Measurements from ENCODE around the gene ENTREP1.
"Not testable (repeated sequence)": the region's sequence is repeated elsewhere in the genome, so short reads cannot be mapped to it uniquely, and the experiment has no call there.

ENTREP1 gene

GRCh38 chr9:69409936-69410335 lies 84.9 kb downstream of the ENTREP1 start:
- DNase-seq (ENCODE audit: low read depth in 4 of 4, low spot score in 1 of 4), result not testable (repeated sequence)

- DNase-seq (ENCODE audit: low read depth in 4 of 4, low spot score in 1 of 4), result no peak
These were observed 86.2 kb downstream of the ENTREP1 start for GRCh38 chr9:69411246-69411645.

GRCh38 chr9:69411931-69412740 lies 87.1 kb downstream of the ENTREP1 start:
- no peak for DNase-seq (ENCODE audit: low read depth in 4 of 4, low spot score in 1 of 4)

- no peak for DNase-seq (ENCODE audit: low read depth in 4 of 4, low spot score in 1 of 4)
These were observed 87.7 kb downstream of the ENTREP1 start for GRCh38 chr9:69412741-69413150.

GRCh38 chr9:69420611-69421270 lies 95.7 kb downstream of the ENTREP1 start:
- DNase-seq (ENCODE audit: low read depth in 4 of 4, low spot score in 1 of 4), result no peak

GRCh38 chr9:69421908-69422801 lies 97.1 kb downstream of the ENTREP1 start:
- peak; percentile 8 to 25 (median 16) for DNase-seq (ENCODE audit: low read depth in 4 of 4, low spot score in 1 of 4)

DNA sequence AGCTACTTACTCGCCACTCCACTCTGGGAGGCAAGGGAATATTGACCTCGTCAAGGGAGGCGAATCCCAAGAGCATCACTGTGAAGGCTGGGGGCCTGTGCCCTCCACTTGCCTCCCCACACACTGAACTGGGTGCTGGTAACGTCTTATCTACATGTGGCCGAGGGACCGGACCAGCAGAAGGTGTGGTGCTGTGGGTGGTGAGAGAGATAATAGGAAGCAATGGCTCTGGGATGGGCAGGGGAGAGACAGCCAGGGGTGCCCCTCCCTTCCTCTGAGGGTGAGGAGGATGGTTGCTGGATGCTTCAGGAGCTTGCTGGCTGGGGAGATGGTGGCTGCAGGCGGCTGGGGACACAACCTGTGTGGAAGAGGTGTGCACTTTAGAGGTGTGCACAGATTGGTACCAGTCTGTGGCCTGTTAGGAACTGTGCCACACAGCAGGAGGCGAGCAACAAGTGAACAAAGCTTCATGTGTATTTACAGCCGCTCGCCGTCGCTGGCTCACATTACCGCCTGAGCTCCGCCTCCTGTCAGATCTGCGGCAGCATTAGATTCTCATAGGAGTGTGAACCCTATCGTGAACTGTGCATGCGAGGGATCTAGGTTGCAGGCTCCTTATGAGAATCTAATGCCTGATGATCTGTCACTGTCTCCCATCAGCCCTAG lies 100.3 kb downstream of the ENTREP1 start:
- no peak for DNase-seq (ENCODE audit: low read depth in 4 of 4, low spot score in 1 of 4)

DNA sequence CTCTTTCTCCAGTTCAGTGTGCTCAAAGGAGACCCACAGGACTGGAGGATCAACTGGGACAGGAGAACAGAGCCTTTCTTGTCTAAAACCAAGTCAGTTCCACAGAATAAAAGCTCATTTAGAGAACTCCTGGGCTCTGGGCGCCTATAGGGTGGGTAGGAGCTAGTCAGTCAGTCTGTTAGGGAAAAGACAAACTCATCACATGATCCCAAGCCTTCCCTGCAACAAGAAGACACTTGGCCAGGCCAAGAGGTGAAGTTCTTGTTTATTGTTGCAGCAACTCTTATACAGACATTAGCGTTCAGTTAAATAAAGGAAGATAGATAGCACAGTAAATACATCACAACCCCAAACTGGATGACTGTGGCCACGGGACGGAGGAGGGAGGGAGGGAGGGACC lies 102.3 kb downstream of the ENTREP1 start:
- no peak for DNase-seq (ENCODE audit: low read depth in 4 of 4, low spot score in 1 of 4)

DNA sequence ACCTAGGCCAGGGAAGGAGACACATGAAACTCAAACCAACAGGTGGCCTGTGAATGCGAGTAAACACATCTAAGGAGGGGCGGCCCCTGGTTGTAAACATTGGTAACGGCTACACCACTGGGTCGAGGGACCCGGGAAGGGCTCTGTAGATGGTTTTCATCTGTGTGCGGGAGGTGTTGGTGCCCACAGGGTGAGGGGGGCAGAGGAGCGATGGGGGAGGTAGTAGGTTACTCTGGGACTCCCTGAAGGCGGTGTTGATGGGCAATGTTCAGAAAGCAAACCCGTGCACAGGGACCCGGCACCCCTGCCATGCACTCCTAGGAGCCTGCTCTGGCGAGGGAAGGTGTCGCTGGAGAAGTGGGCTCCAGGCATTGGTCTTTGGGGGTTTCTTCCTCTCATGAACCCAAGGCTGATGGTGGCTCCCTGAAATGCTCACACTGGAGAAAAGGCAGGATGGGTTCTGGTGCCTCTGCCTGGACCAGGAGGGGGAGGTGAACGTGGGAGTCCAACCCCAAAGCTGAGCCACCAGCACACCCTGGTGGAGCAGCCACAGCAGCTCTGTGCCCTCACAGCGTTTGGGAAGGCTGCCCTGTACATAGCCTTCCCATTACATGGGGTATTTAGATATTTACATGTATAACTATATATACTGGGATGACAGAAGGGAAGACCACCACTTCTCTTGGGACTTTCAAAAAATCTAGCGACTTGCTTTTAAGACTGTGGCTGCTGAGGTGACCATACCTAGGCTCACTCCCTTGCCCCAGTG lies 103.2 kb downstream of the ENTREP1 start:
- DNase-seq (ENCODE audit: low read depth in 4 of 4, low spot score in 1 of 4), result no peak

DNA sequence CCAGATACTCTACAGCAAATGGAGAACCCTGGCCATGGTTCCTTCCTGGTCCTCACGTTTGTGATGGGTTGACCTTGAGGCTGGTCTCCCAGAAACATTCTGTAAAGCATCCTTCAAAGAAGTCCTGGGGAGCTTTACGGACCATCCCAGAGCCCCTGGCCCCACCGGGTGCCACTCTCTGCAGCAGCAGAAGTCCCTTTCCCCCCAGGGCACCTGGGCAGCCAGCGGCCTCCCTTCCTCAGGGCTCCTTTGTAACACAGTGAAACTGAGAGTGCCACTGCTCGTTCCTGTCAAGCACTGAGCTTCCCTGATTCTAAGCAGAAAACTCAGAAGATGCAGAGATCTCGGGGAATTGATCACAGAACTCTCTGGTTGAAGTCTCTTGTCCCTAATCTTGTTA lies 104.3 kb downstream of the ENTREP1 start:
- no peak for DNase-seq (ENCODE audit: low read depth in 4 of 4, low spot score in 1 of 4)

DNA sequence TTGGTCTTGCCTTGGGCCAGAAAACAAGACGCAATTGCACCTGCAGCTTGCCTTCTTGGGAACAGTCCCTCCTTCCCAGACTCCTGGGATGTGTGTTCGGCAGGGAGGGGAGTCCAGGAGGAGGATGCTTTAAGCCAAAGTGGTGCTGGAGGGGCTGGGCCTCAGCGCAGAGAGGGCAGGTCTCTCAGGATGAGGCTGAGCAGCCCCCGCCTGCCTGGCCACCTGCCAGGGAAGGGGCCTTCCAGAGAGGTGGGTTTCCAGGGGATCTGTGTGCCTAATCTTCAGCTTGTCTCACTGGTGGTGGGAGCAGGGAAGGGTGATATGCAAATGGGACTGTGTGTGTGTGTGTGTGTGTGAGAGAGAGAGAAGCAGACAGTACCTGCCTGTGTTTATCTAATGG lies 105.2 kb downstream of the ENTREP1 start:
- no peak for DNase-seq (ENCODE audit: low read depth in 4 of 4, low spot score in 1 of 4)

DNA sequence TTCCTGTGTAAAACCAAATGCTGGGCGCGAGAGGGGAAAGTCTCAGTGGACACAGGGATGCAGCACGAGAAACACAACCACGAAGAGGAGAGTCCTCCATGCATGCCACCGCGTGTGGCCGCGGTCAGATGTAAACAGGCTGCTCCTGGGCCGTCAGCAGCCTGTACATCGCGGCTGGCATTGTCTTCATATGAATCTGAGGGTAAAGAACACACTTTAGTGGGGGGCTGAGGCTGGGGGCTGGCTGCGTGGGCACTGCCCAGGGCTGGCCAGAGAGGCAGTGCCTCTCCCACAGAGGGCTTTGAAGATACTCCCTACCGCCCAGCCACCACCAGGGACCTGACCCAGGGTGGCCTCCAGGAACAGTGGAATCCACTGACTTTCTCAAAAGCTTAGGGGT lies 106.2 kb downstream of the ENTREP1 start:
- no peak for DNase-seq (ENCODE audit: low read depth in 4 of 4, low spot score in 1 of 4)

DNA sequence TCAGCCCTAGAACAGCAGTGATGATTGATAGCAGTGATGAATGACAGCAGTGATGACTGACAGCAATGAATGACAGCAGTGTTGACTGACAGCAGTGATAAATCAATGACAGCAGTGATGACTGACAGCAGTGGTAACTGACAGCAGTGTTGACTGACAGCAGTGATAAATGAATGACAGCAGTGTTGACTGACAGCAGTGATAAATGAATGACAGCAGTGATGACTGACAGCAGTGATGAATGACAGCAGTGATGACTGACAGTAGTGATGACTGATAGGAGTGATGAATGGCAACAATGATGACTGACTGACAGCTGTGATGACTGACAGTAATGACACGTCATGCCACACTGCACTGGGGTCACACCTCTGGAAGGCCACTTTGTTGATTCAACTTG lies 106.8 kb downstream of the ENTREP1 start:
- no peak for DNase-seq (ENCODE audit: low read depth in 4 of 4, low spot score in 1 of 4)

DNA sequence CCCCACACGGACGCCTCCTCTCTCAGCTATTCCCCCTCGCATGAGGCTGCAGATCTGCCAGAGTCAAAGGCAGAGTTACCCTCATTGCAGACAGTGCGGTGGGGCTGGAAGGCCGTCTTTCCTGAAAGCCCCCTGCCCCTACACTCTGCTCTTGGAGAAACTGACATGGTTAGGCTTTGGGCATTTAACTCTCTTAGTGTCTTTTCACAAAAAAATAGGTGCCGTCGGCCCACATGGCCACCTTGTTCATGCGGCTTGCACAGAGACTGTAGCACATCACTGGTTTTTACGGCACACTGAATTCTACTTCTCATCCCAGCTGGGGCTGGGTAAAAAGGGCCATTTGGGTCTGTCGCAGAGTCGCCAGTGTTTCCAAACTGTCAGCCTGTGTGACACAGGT lies 107.6 kb downstream of the ENTREP1 start:
- no peak for DNase-seq (ENCODE audit: low read depth in 4 of 4, low spot score in 1 of 4)

- DNase-seq (ENCODE audit: low read depth in 4 of 4, low spot score in 1 of 4), result no peak
These were observed 108.4 kb downstream of the ENTREP1 start for GRCh38 chr9:69433392-69433791.

GRCh38 chr9:69433968-69434367 lies 109.0 kb downstream of the ENTREP1 start:
- no peak for DNase-seq (ENCODE audit: low read depth in 4 of 4, low spot score in 1 of 4)

- DNase-seq (ENCODE audit: low read depth in 4 of 4, low spot score in 1 of 4), result not testable (repeated sequence)
These were observed 114.6 kb downstream of the ENTREP1 start for GRCh38 chr9:69439654-69440053.

GRCh38 chr9:69440254-69440955 lies 115.4 kb downstream of the ENTREP1 start:
- not testable (repeated sequence) for DNase-seq (ENCODE audit: low read depth in 4 of 4, low spot score in 1 of 4)
